GM21447 (cell line): ENCODE data around the gene CPB1.
A peak's percentile ranks its signal among the peaks of the same experiment; 100 is the strongest.

Source experiments
- ATAC-seq: cut with Tn5 transposase; IDR thresholded peaks from one replicate; pipeline ENCODE4 v1.9.1; 2021; ENCODE audit not compliant: unreplicated experiment

Gene CPB1

GRCh38 chr3:148829926-148830325, 2.3 kb downstream of the CPB1 start:
- ATAC-seq: no peak

DNA sequence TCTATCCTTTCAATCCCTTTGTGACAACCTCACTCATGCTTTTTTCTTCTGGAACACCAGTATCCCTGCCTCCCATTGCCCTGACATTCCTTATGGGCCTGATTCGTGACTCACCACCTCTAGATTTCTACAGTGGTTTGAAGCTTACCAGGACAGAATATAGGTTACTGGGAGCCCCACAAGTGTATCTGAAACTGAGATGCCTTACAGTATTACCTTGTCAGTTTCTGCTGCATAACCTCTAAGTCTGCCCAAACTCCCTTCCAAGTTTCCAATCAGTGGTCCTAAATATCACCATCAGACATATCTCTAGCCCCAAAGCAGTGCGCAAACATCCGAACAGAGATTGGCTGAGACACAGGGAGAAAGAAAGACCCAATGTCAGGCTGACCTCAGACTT, 5.6 kb downstream of the CPB1 start:
- no peak for ATAC-seq

DNA sequence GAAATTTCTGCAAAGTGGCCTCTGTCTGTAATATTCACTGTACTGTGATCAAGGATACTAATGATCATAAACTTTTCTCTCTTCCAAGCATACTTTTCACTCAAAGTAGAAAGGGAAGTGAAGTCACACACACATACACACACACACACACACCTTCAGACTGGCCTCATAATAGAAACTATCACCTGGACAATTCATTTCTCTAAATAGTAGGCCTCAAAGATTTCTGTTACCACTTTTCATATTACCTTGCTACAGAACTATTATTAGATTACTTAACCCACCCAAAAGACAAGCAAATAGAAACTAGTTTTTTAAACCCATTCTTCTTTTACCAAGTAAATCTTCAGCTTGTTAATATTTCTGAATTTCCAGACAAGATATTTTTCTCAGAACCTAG, 12.2 kb downstream of the CPB1 start:
- peak; percentile 84 for ATAC-seq

DNA sequence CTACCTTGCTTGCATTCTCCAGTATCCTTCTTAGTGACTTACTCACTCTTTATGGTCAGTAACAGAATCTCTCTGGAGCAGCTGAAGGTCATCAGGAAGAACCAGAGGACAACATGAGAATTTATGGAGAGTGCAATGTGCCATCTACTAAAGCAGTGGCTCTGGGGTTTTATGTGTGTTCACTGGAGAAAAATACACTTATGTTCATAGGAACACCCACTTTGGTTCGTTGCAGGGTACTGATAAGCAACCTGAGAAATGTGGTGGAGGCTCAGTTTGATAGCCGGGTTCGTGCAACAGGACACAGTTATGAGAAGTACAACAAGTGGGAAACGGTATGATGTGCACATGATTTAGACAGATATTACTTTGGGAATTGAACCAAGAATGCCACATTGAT, 12.8 kb downstream of the CPB1 start:
- ATAC-seq: no peak

GRCh38 chr3:148845756-148846395, 18.3 kb downstream of the CPB1 start:
- ATAC-seq: no peak

DNA sequence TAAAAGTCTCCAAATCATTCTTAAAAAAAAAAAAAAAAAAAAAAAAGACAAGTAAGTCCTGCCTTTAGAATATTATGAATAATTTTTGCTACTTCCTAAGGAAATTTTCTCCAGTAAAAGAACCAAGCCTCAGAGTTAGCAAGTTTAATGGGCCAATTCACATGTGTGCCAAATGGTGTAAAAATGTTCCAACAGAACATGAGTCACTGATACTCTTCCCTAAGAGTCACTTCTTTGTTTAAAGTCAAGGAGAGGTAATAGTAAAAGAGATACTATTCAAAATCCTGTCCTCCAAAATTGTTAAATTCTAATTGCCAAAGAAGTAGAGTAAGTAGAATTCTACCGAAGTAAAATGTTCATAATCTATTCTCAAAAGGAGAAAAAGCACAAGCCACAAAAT, 19.7 kb downstream of the CPB1 start:
- ATAC-seq: no peak

- no peak for ATAC-seq
These were observed 20.8 kb downstream of the CPB1 start for GRCh38 chr3:148848410-148848809.

GRCh38 chr3:148852271-148852992, 24.8 kb downstream of the CPB1 start:
- no peak for ATAC-seq

GRCh38 chr3:148853076-148853475, 25.5 kb downstream of the CPB1 start:
- ATAC-seq: no peak

DNA sequence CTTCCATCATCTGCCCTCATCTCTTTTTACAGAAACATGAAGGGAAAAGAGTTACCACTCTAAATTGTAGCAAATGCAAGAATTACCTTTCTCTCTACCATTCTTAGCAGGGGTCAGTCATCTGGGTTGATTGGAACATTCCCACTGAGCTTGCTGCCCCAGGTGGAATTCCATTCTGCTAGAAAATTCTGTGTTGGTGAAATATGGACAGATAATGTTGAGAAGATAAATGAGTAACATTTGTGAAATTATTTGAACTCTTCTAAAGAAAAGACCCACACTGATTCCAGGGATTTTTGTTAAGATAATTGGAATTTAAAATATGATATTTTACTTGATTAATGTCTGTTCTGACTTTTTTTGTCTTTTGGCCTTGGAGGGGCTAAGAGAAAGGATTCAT, 26.4 kb downstream of the CPB1 start:
- no peak for ATAC-seq

- no peak for ATAC-seq
These were observed 28.8 kb downstream of the CPB1 start for GRCh38 chr3:148856384-148856783.

GRCh38 chr3:148857316-148857715, 29.7 kb downstream of the CPB1 start:
- ATAC-seq: no peak

DNA sequence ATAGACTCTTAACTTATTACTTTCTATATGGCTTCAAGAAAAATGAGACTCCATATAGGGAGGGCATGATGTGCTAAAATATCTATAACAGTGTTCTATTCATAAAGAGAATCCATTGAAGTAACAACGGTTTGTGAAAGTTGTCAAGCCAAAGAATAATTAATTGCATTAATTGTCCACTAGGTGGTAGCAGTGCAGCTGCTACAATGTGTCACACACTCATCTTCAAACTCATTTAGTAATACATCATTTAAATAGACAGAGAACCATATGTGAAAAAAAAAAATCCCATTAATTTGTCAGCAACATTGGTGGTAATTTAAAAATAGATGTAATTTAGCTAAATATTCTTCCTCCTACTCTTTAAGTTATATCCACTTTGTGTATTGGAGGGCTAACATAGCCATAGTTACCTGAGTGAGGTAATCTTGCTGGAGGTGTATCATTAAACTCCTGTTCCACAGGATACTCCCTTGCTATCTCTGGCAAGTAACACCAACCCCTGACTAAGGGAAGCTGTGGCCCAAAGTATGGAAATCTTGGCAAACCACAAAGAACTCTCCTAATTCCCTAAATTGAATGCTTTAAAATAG, 33.8 kb downstream of the CPB1 start:
- peak; percentile 72 for ATAC-seq

- no peak for ATAC-seq
These were observed 35.7 kb downstream of the CPB1 start for GRCh38 chr3:148863297-148863696.

GRCh38 chr3:148863814-148864213, 36.2 kb downstream of the CPB1 start:
- ATAC-seq: no peak

- ATAC-seq: no peak
These were observed 37.4 kb downstream of the CPB1 start, which contains the start of gene CPA3 for GRCh38 chr3:148865049-148865448. Gene CPA3 (plus strand): TSS chr3:148865296. CDS start chr3:148865308, 12 bp downstream.

- no peak for ATAC-seq
These were observed 38.6 kb downstream of the CPB1 start for GRCh38 chr3:148866261-148866660.

DNA sequence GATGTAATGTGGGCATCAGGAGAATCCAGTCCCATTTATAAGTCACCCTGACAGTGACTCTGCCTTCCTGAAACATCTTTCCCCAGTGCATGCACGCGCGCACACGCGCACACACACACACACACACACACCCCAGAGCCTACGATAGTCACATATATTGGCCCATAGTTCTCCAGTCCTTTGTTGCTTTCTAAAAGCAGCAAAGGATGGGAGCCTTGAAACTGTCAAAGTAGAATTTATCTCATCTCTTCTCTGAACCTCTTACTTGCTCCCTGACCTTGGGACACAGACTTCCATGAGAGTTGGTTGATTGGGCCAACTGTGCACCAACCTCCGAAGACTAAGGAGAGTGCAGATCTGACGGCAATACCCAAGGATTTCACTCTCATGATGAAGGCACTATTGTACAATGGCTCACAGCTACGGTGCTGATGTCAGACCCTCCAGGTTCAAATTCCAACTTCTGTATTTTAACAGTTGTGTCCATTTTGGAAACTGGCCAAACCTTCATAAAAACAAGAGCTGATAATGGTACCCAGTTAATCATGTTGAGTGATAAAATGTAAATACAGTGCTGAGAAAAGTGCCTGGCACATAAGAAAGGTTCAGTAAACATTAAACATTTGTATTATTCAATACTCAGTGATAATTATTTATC, 45.8 kb downstream of the CPB1 start:
- ATAC-seq: no peak

- ATAC-seq: no peak
These were observed 46.4 kb downstream of the CPB1 start for GRCh38 chr3:148873977-148874376.

- ATAC-seq: no peak
These were observed 50.5 kb downstream of the CPB1 start for GRCh38 chr3:148878095-148878494.

DNA sequence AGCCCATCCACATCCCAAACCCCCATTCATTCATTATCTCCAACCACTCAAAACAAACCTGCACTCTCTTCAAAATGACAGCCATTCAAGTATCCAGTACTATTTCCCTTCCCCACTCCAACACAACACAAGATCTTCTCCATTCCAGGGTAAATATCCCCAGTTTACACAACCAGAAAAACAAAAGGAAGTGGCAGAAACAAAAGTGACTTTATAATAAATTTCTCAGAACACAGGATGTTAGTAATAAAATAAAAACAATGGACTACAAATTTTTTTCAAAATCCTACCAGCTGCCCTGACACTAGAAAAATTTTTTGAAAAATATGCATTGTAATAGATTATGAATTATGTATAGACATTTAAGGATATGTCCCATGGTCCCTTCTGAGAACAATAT, 51.6 kb downstream of the CPB1 start:
- ATAC-seq: no peak

DNA sequence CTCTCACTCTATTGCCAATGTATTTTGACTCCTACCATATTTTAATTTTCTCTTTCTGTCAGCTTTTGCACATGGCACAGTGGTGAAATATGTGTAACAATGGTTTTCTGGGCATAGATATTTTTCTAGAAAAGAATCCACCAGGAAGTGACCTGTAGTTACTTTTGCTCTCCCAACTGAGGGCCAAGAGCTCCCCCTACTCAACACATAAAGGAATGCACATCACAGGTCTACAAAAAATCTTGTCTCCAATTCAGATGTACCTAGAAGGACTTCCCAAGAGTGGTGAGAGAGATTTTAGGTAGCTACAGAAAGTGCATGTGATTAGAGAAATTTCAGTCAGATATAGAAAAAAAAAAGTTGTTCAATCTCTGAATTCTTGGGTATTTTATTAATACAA, 53.1 kb downstream of the CPB1 start:
- no peak for ATAC-seq
